Osteoblast (primary cell): ENCODE results near the gene HLA-DRB1. TPM values are rescaled to one million over a fixed set of nuclear protein-coding genes. Genes with fewer than 3 reads are reported as not detected.

ENCODE experiments used
- DNase-seq: peaks from one replicate; pipeline ENCODE4 v3.0.0; 2011; ENCODE audit warnings: low spot score, mixed read lengths; ENCODE audit not compliant: insufficient read length; ENCODE audit errors: missing footprints
- H2AFZ ChIP-seq: 2 replicates; pipeline ENCODE4 v1.6.0; 2011; ENCODE audit warnings: mild to moderate bottlenecking, low read length
- H3K27ac ChIP-seq: 2 replicates; pipeline ENCODE4 v1.5.1; 2011; ENCODE audit warnings: mild to moderate bottlenecking, low read depth, low read length, moderate library complexity
- H3K27me3 ChIP-seq: 2 replicates; pipeline ENCODE4 v1.6.0; 2012; ENCODE audit warnings: mild to moderate bottlenecking, control low read depth, inconsistent platforms, low read length, moderate library complexity; ENCODE audit not compliant: insufficient read depth
- H3K36me3 ChIP-seq: 2 replicates; pipeline ENCODE4 v1.5.1; 2011; ENCODE audit warnings: mild to moderate bottlenecking, low read length, control low read depth, moderate library complexity; ENCODE audit not compliant: insufficient read depth
- H3K4me1 ChIP-seq: 2 replicates; pipeline ENCODE4 v1.5.1; 2011; ENCODE audit warnings: mild to moderate bottlenecking, low read length, control low read depth, moderate library complexity; ENCODE audit not compliant: insufficient read depth
- H3K4me2 ChIP-seq: 2 replicates; pipeline ENCODE4 v1.6.0; 2011; ENCODE audit warnings: mild to moderate bottlenecking, low read length; ENCODE audit not compliant: insufficient read depth
- H3K4me3 ChIP-seq: fragments of 200-600 bp; sonication (generic); 3 replicates; pipeline ENCODE4 v1.5.1; 2012; ENCODE audit warnings: mild to moderate bottlenecking, low read length, inconsistent platforms; ENCODE audit not compliant: insufficient read depth
- H3K79me2 ChIP-seq: 2 replicates; pipeline ENCODE4 v1.6.0; 2012; ENCODE audit warnings: mild to moderate bottlenecking, low read length, control low read depth, inconsistent platforms; ENCODE audit not compliant: insufficient read depth
- H3K9me3 ChIP-seq: 2 replicates; pipeline ENCODE4 v1.5.1; 2011; ENCODE audit warnings: low read depth, low read length, control low read depth
- H4K20me1 ChIP-seq: 2 replicates; pipeline ENCODE4 v1.6.0; 2012; ENCODE audit warnings: mild to moderate bottlenecking, low read length, control low read depth; ENCODE audit not compliant: insufficient read depth
- total RNA-seq: library from RNA; depleted of rRNA; stranded (reverse); fragments of >200 nt; gene quantifications from 2 replicates; pipeline ENCODE4 v1.2.3, GENCODE V29; 2012
- TF ChIP-seq, protein P1 (sequence below): IDR thresholded peaks from 2 replicates; pipeline ENCODE4 v1.5.1; 2011; ENCODE audit warnings: mild to moderate bottlenecking, low read depth, low read length, moderate library complexity; ENCODE audit errors: extremely low read depth

The HLA-DRB1 gene
- 1.1 and 19.7 TPM in 2 replicates for total RNA-seq

DNA sequence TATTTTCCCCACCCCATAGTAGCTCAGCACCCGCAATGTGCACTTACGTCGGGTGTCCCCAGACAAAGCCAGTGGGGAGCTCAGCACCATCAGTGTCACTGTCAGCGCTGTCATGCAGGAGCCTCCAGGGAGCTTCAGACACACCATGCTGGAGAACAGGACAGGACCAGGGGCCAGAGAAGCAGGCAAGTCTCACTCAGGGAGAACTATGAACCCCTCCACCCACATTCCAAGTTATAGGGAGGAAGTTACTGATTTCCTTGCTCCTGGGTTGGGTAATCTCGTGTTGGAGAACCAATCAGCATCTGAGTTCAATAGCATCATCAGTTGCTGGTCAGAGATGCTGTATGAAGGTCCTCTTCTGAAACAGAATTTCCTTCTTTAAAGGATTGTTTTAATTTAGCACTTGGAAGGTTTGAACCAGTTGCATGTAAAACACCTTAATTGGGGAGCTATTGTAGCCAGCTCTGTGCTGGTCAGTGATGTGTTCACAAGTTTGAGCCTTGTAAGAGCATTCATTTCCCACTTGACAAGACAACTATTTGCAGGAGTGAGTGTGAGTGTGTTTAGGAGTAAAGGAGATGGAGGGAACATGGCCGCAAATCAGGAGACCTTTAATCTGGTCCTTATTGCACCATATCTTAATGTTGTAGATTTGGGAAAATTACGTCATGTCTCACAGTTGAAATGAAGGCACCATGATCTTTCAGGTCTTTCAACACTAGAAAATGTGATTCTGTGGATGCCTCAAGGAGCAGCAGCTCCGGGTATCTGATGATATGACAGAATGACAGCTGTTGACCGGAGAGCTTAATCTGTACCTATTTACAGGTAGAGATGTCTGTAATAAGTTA is at the start of gene HLA-DRB1:
HLA-DRB1 (minus strand) TSS at position 253 of the 854 bp plus-strand sequence; CDS start at position 147, 106 bp downstream.
- Histone ChIP-seq H3K27me3 (peaks cover 4% of the 10 kb centered on the region), H3K9me3 (no peaks in the 10 kb centered on the region), H3K4me3 (no peak within 1 kb of the TSS), H3K79me2 (no peaks in the 10 kb centered on the region), H3K36me3 (no peaks in the 10 kb centered on the region), H3K27ac (no peak within 1 kb of the TSS), H4K20me1 (no peaks in the 10 kb centered on the region), H3K4me2 (no peak within 1 kb of the TSS), H3K4me1 (no peaks in the 10 kb centered on the region), H2AFZ (no peak within 1 kb of the TSS)
- no peak for DNase-seq
- TF ChIP-seq, protein P1, sequence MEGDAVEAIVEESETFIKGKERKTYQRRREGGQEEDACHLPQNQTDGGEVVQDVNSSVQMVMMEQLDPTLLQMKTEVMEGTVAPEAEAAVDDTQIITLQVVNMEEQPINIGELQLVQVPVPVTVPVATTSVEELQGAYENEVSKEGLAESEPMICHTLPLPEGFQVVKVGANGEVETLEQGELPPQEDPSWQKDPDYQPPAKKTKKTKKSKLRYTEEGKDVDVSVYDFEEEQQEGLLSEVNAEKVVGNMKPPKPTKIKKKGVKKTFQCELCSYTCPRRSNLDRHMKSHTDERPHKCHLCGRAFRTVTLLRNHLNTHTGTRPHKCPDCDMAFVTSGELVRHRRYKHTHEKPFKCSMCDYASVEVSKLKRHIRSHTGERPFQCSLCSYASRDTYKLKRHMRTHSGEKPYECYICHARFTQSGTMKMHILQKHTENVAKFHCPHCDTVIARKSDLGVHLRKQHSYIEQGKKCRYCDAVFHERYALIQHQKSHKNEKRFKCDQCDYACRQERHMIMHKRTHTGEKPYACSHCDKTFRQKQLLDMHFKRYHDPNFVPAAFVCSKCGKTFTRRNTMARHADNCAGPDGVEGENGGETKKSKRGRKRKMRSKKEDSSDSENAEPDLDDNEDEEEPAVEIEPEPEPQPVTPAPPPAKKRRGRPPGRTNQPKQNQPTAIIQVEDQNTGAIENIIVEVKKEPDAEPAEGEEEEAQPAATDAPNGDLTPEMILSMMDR: no peak

DNA sequence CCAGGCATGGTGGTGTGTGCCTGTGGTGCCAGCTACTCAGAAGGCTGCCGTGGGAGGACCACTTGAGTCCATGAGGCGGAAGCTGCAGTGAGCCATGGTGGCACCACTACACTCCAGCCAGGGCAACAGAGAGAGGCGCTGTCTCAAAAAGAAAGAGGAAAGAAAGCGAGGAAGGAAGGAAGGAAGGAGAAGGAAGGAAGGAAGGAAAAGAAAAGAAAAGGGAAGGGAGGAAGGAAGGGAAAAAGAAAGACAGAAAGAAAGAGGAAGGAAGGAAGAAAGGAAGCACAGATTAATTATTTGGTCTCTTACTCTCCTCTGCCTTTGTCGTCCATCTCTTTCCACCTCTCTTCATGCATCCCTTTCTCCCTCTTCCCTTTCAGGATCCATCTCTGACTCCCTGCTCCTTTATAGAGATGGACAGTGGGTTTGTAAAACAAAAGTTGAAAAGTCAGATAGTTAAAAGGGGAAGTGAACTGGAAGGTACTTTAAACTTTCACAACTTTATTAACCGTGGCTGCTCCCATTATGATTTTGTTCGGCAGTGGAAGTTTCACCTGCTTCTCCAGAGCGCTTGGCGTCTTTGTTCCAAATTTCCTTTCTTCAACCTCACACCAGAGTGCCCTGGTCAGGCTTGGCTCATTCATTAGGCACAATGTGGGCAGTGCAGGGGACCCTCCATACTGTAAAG is 49.0 kb upstream of the HLA-DRB1 start:
- H3K79me2 ChIP-seq: no peaks in the 10 kb centered on the region
- no peaks in the 10 kb centered on the region for H3K9me3 ChIP-seq
- H3K4me3 ChIP-seq: no peak overlapping the region
- H2AFZ ChIP-seq: no peak overlapping the region
- H3K36me3 ChIP-seq: no peaks in the 10 kb centered on the region
- H3K4me2 ChIP-seq: no peak overlapping the region
- H3K4me1 ChIP-seq: no peaks in the 10 kb centered on the region
- TF ChIP-seq, protein P1: no peak
- H3K27ac ChIP-seq: no peak overlapping the region
- H3K27me3 ChIP-seq: no peaks in the 10 kb centered on the region
- no peak for DNase-seq
- H4K20me1 ChIP-seq: no peaks in the 10 kb centered on the region

DNA sequence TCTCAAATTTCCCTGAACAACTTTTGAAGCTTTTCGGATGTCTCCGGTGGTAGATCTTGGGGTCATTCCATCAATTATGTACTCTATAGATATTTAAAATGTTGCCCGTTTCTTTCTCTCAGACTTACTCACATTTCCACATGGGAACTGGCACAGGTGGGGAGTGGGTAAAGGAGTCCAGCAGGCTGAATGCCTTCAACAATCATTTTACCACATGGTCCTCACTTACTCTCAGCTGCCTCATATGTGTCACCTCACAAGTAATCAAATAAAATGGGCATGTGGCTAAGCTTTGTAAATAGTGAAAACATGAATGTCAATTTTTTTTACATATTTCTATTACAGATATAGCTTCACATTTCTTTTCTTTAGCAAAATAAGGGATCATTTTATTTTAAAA is 48.2 kb upstream of the HLA-DRB1 start:
- Histone ChIP-seq H3K4me2 (no peak overlapping the region), H3K36me3 (no peaks in the 10 kb centered on the region), H3K9me3 (no peaks in the 10 kb centered on the region), H2AFZ (no peak overlapping the region), H3K27me3 (no peaks in the 10 kb centered on the region), H3K27ac (no peak overlapping the region), H3K79me2 (no peaks in the 10 kb centered on the region), H4K20me1 (no peaks in the 10 kb centered on the region), H3K4me3 (no peak overlapping the region), H3K4me1 (no peaks in the 10 kb centered on the region)
- no peak for DNase-seq
- TF ChIP-seq, protein P1: no peak
